ENCODE data around the gene MPRIP.

The MPRIP gene

GRCh38 chr17:17224137-17224536 is 181.9 kb downstream of the MPRIP start:
- TF ChIP-seq POU6F1 (CRISPR knock-in tag; IDR thresholded peaks at IDR 0.05; ENCODE audit: borderline replicate concordance, low read depth) = no peak
- TF ChIP-seq TCF4 (CRISPR knock-in tag; IDR thresholded peaks at IDR 0.05; ENCODE audit: borderline replicate concordance) = no peak
- TF ChIP-seq ZFP30 (CRISPR knock-in tag; IDR thresholded peaks at IDR 0.05) = no peak
- TF ChIP-seq OSR1 (CRISPR knock-in tag; IDR thresholded peaks at IDR 0.05) = no peak
- TF ChIP-seq TOX (CRISPR knock-in tag; IDR thresholded peaks at IDR 0.05; ENCODE audit: borderline replicate concordance) = no peak
- TF ChIP-seq PATZ1 (CRISPR knock-in tag; IDR thresholded peaks at IDR 0.05; ENCODE audit: borderline replicate concordance) = no peak
- no peak for TF ChIP-seq ZNF565 (CRISPR knock-in tag; conservative IDR thresholded peaks at IDR 0.05; ENCODE audit: low read depth)
- no peak for ATAC-seq

GRCh38 chr17:17225901-17226300 is 183.6 kb downstream of the MPRIP start:
- no peak for TF ChIP-seq ZNF565 (CRISPR knock-in tag; conservative IDR thresholded peaks at IDR 0.05; ENCODE audit: low read depth)
- no peak for TF ChIP-seq RARB (CRISPR knock-in tag; IDR thresholded peaks at IDR 0.05)
- no peak for TF ChIP-seq ARNTL (CRISPR knock-in tag; IDR thresholded peaks at IDR 0.05; ENCODE audit: borderline replicate concordance, low read depth)
- TF ChIP-seq TCF4 (CRISPR knock-in tag; IDR thresholded peaks at IDR 0.05; ENCODE audit: borderline replicate concordance) = no peak
- TF ChIP-seq ISL1 (CRISPR knock-in tag; IDR thresholded peaks at IDR 0.05) = no peak
- TF ChIP-seq ZFP30 (CRISPR knock-in tag; IDR thresholded peaks at IDR 0.05) = no peak
- TF ChIP-seq OSR1 (CRISPR knock-in tag; IDR thresholded peaks at IDR 0.05) = no peak
- TF ChIP-seq CSDC2 (CRISPR knock-in tag; IDR thresholded peaks at IDR 0.05) = no peak
- no peak for TF ChIP-seq POU6F1 (CRISPR knock-in tag; IDR thresholded peaks at IDR 0.05; ENCODE audit: borderline replicate concordance, low read depth)
- TF ChIP-seq ZC3H10 (CRISPR knock-in tag; IDR thresholded peaks at IDR 0.05) = no peak
- TF ChIP-seq ZNF8 (CRISPR knock-in tag; IDR thresholded peaks at IDR 0.05) = no peak
- ATAC-seq = no peak

GRCh38 chr17:17226451-17227265 is 184.4 kb downstream of the MPRIP start:
- TF ChIP-seq ZNF8 (CRISPR knock-in tag; IDR thresholded peaks at IDR 0.05) (no peak), GLIS3 (CRISPR knock-in tag; IDR thresholded peaks at IDR 0.05) (no peak), PATZ1 (CRISPR knock-in tag; IDR thresholded peaks at IDR 0.05; ENCODE audit: borderline replicate concordance) (no peak), RARB (CRISPR knock-in tag; IDR thresholded peaks at IDR 0.05) (no peak), OSR1 (CRISPR knock-in tag; IDR thresholded peaks at IDR 0.05) (no peak), SNAI2 (CRISPR knock-in tag; IDR thresholded peaks at IDR 0.05) (no peak), TOX (CRISPR knock-in tag; IDR thresholded peaks at IDR 0.05; ENCODE audit: borderline replicate concordance) (no peak), ZFP30 (CRISPR knock-in tag; IDR thresholded peaks at IDR 0.05) (no peak), CSRNP3 (CRISPR knock-in tag; IDR thresholded peaks at IDR 0.05) (no peak), PPARA (CRISPR knock-in tag; IDR thresholded peaks at IDR 0.05; ENCODE audit: borderline replicate concordance) (no peak), ZNF565 (CRISPR knock-in tag; conservative IDR thresholded peaks at IDR 0.05; ENCODE audit: low read depth) (no peak), BACH2 (CRISPR knock-in tag; IDR thresholded peaks at IDR 0.05; ENCODE audit: borderline replicate concordance) (no peak), ZC3H10 (CRISPR knock-in tag; IDR thresholded peaks at IDR 0.05) (no peak), CSDC2 (CRISPR knock-in tag; IDR thresholded peaks at IDR 0.05) (no peak), TSHZ2 (CRISPR knock-in tag; IDR thresholded peaks at IDR 0.05) (no peak), ZNF70 (CRISPR knock-in tag; IDR thresholded peaks at IDR 0.05) (no peak), ISL1 (CRISPR knock-in tag; IDR thresholded peaks at IDR 0.05) (no peak), CREB5 (CRISPR knock-in tag; IDR thresholded peaks at IDR 0.05; ENCODE audit: low read depth) (no peak)
- no peak for ATAC-seq

Data from SK-N-SH treated with all-trans-retinoic acid at 6 μM for 48 hours (cell line).